H1 (cell line): ENCODE data around the gene MAP6. TPM values are rescaled to one million over a fixed set of nuclear protein-coding genes. Genes with fewer than 3 reads are reported as not detected.

Experiments
- BRCA1 ChIP-seq: IDR thresholded peaks from 2 replicates; pipeline ENCODE4 v1.6.1; 2012; ENCODE audit warnings: low read depth, low read length, improper control_type of control experiment
- JUND ChIP-seq: IDR thresholded peaks from 2 replicates; pipeline ENCODE4 v1.6.1; 2011; ENCODE audit warnings: mild to moderate bottlenecking, improper control_type of control experiment, low read length
- MAX ChIP-seq: IDR thresholded peaks from 2 replicates; pipeline ENCODE4 v1.6.1; 2012; ENCODE audit warnings: inconsistent platforms
- RNF2 ChIP-seq: fragments of 200-900, 300-1000 bp; sonication (generic); IDR thresholded peaks from 2 replicates; pipeline ENCODE4 v1.7.1; 2016; ENCODE audit warnings: borderline replicate concordance, low read depth, mild to moderate bottlenecking, antibody characterized with exemption, low read length; ENCODE audit not compliant: poor library complexity, severe bottlenecking; ENCODE audit errors: missing control alignments
- RXRA ChIP-seq: IDR thresholded peaks from 2 replicates; pipeline ENCODE4 v1.6.1; 2011; ENCODE audit warnings: low read depth, mild to moderate bottlenecking, low read length, moderate library complexity; ENCODE audit not compliant: insufficient read depth
- SIN3A ChIP-seq, 2 experiments: IDR thresholded peaks in 1 of 2; conservative IDR thresholded peaks in 1 of 2; 2 replicates each; pipeline ENCODE4 v1.6.1; 2011 to 2012; ENCODE audit warnings: low read length in 2 of 2, improper control_type of control experiment in 1 of 2, low read depth in 1 of 2, mild to moderate bottlenecking in 1 of 2
- SP1 ChIP-seq: IDR thresholded peaks from 2 replicates; pipeline ENCODE4 v1.6.1; 2011; ENCODE audit warnings: low read depth, low read length
- SUZ12 ChIP-seq: fragments of 200-600 bp; sonication (generic); IDR thresholded peaks from 2 replicates; pipeline ENCODE4 v1.6.1; 2012; ENCODE audit warnings: mild to moderate bottlenecking, inconsistent platforms, low read length, moderate library complexity, mixed read lengths
- TAF7 ChIP-seq: optimal IDR thresholded peaks from 2 replicates; pipeline ENCODE3; 2011; ENCODE audit warnings: low read depth, mild to moderate bottlenecking, inconsistent platforms, low read length, moderate library complexity, borderline replicate concordance
- TEAD4 ChIP-seq: IDR thresholded peaks from 2 replicates; pipeline ENCODE4 v1.6.1; 2012; ENCODE audit warnings: low read depth, low read length, inconsistent platforms, mixed read lengths
- YY1 ChIP-seq: IDR thresholded peaks from 2 replicates; pipeline ENCODE4 v1.6.1; 2011; ENCODE audit warnings: low read depth, mild to moderate bottlenecking, low read length
- polyA plus RNA-seq, 7 experiments: library from polyadenylated mRNA; depleted of rRNA in 3 of 7; stranded (reverse) in 5 of 7; unstranded in 2 of 7; fragments of >200 nt in 5 of 7; fragments of 200-250 nt in 2 of 7; gene quantifications; 1 replicate in 5 of 7; 2 replicates in 1 of 7; 4 replicates in 1 of 7; pipeline versions ENCODE4 v1.2.1 to v1.2.3, GENCODE V29; 2011 to 2013; ENCODE audit warnings: missing spikeins in 2 of 7, mixed read lengths in 2 of 7
- total RNA-seq: library from RNA; stranded (reverse); fragmentation: NEBNext Ultra II Directional; extraction: Animal tissue kit (Norgen Biotek cat#: 25700); gene quantifications from 2 replicates; pipeline ENCODE4 v1.2.1, GENCODE V29; 2021

MAP6 gene
- total and polyA plus RNA-seq, 2 of the 8 experiments (the other 6 are each of a cell fraction or from before 2014, with no cell fraction given): 0.54 to 0.89 TPM

- TF ChIP-seq YY1: peak; percentile 60
- TF ChIP-seq TEAD4: peak; percentile 43; the same call in 1 of the 2 replicates
- no peak for TF ChIP-seq RNF2
- TF ChIP-seq BRCA1: no peak
- peak; percentile 92 to 93; a peak in 3 of 4 replicates for TF ChIP-seq SIN3A (conservative IDR thresholded peaks at IDR 0.05 in 1 of 2, IDR thresholded peaks at IDR 0.05 in 1 of 2; ENCODE audit: low read depth in 1 of 2, low read length in 2 of 2)
- peak; percentile 76 for TF ChIP-seq TAF7
- peak; percentile 92 for TF ChIP-seq MAX
- TF ChIP-seq JUND: peak; percentile 67; the same call in 1 of the 2 replicates
- TF ChIP-seq SP1: 0 out of 2 replicates have a peak, but pooled peaks have one; percentile 44
- TF ChIP-seq RXRA: no peak
- TF ChIP-seq SUZ12: no peak
These were observed 104.8 kb downstream of the MAP6 start (continued) for GRCh38 chr11:75563978-75564552.
